HG03432 (cell line): ENCODE measurements around the gene PCNX1.
"Not testable (repeated sequence)": the region's sequence is repeated elsewhere in the genome, so short reads cannot be mapped to it uniquely, and the experiment has no call there.

Experiments used
- ATAC-seq: cut with Tn5 transposase; IDR thresholded peaks from one replicate; pipeline ENCODE4 v1.9.1; 2021; ENCODE audit warnings: mild to moderate bottlenecking, moderate library complexity; ENCODE audit not compliant: unreplicated experiment

PCNX1 gene

DNA sequence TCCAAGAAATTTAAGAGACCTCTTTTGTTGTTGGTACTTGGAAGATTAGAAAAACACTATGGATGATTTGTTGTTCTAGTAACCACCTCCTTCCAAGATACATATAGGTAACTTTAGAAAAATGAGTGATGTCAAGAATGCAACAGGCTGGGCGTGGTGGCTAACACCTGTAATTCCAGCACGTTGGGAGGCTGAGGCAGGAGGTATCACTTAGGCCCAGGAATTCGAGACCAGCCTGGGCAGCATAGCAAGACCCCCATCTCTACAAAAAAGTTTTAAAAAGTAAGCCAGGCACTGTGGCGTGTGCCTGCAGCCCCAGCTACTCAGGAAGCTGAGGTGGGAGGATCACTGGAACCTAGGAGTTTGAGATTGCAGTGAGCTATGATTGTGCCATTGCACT is 97.8 kb downstream of the PCNX1 start:
- no peak for ATAC-seq

DNA sequence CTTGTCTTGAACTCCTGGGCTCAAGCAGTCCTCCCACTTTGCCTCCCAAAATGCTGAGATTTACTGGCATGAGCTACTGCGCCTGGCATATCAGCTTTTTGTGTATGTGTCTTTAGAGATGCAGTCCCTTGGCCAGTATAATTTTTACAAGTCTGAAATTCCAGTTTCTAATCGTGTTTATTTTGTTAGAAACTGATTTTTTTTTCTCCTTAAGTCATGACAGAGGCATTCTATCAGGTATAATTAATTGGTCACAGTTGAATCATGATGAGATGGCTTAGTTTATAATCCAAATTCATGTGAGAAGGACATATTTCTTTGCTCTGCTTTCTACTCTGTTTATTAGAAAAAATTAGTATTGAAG is 98.9 kb downstream of the PCNX1 start:
- no peak for ATAC-seq

DNA sequence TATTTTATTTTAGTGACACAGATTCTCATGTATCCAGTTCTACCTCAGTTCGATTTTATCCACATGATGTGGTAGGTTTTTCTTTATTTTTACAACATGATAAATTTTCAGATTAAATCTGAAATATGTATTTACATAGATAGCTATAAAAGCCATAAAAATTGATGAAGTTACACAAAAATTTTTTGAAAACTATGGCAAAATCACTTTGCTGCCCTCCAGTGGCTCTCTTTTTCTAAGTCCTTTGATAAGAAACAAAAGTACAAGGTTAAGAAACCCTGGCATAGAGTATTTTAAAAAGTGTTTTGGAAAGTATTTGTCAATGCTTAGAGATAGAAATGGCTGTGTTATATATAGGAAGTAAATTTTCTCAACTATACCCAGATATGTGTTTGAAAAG is 104.2 kb downstream of the PCNX1 start:
- ATAC-seq: no peak

- no peak for ATAC-seq
These were observed 105.6 kb downstream of the PCNX1 start for GRCh38 chr14:71012888-71013287.

DNA sequence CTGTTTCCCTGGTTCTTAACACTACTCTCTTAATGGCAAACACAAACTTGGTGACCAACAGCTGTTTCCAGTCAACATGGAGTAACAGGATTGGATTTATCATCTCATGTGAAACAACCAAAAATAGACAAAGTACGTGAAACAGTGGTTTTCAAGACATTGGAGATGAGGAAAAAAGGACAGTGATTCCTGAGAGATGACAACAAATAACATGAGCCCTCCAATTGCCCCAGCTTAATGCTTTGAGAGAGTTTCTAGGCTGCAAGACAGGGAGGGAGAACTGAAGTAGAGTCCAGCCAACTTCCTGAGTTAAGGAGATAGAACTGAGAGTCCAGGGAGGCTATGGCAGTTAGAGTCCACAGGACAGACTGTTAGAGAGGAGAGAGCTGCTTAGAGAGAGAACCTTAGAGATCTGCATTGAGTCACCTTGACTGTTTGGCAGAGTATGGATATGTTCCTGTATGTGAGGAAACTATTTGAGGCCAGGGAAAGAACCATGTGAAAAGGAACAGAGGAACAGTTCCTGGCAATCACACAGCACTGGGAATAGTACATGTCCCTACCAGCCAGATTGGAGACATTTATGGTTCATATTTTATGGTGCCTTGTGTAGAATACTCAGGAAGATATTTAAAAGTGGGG is 106.4 kb downstream of the PCNX1 start:
- no peak for ATAC-seq

DNA sequence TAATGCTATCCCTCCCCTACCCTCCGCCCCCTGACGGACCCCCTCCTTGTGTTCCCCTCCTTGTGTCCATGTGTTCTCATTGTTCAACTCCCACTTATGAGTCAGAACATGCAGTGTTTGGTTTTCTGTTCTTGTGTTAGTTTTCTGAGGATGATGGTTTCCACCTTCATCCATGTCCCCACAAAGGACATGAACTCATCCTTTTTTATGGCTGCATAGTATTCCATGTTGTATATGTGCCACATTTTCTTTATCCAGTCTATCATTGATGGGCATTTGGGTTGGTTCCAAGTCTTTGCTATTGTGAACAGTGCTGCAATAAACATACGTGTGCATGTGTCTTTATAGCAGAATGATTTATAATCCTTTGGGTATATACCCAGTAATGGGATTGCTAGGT is 112.7 kb downstream of the PCNX1 start:
- not testable (repeated sequence) for ATAC-seq

GRCh38 chr14:71021347-71022011 is 114.2 kb downstream of the PCNX1 start:
- no peak for ATAC-seq

DNA sequence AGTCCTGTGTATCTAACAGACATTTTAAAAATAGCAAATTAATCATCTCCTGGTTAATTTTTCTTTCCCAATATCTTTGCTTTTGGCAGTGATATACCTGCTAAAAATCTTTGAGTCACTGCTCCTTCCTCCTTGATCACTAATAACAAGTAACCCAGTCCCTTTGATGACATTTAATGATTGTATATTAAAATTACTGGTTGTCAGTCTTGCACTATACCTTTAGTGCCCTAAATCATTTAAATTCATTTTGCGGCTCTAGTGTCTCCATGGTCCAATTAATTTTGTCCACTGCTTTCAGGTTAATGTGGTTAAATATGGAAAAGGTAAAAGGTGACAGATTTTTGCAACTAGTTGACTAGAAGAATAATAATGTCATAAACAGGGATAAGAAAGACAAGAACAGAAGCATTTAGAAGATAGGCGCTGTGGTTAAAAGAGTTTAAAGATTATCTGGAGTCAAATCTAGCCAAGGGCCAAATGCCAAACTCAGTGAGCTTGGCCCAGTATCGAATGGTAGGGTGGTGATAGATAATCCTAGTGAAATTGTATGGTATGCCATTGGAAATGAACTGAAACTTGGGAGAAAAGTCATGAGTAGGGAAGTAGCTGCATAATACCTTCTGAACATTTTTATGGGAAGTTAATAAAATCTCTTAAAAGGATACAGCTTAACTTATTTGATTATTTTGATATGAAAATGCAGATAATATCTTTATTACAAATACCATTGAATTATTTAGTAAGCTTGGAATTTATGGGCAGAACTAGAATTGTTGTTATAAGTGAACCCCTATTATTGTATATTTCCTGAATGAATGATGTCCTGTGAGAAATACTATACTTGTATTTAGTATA is 115.0 kb downstream of the PCNX1 start:
- no peak for ATAC-seq

DNA sequence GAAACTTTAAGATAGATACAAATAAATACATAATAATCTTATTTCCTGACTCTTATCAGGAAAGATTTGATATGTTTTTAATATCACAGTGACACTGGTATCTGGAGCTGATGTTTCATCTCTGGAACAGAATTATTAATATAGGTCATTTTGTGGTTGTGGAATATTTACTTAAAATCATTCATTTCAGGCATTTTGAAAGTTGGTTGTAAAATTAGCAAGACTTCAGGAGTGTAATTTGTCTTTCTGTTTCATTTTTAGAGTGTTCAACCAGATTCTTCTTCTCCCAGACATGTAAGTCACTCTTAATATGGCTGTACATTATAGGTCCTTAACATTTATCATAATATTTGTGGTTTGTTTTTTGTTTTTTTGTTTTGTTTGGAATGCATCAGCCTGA is 115.7 kb downstream of the PCNX1 start:
- no peak for ATAC-seq

GRCh38 chr14:71029236-71029781 is 122.0 kb downstream of the PCNX1 start:
- no peak for ATAC-seq

DNA sequence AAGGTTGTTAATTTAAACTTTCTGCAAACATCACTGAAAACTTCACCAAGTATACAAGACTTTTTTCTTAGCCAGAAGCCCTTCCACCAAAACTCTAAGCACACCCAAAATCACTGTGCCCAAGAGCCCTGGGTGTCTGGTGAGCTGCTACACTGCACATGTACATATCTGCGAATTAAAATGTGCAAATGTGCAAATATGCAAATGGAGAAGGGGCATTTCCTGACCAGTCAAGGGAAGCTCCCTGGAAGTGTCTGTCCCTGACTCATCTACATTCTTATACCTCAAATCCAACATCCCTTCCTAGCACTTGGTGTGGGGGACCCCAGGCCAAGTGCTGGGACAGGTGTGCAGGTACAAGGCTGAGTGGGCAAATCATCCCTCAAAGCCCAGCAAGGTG is 123.7 kb downstream of the PCNX1 start:
- ATAC-seq: no peak

GRCh38 chr14:71036433-71036832 is 129.2 kb downstream of the PCNX1 start:
- no peak for ATAC-seq

DNA sequence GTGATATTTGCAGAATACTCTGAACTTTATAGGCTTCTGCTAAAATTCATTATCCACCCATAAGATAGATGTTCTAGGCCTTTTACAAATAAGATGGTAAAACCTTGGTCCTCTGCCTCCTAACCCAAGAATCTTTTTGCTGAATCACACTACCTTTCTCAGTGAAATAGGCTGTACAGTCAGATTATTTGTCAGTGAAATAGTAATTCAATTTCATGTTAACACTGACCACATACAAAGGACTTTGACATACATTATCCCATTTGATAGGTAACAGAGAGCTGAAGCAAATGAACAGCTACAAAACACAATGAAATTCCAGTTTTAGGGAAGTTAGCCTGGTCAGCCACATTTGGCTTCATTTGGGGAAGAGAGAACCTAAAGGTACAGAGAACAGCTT is 141.1 kb downstream of the PCNX1 start:
- ATAC-seq: no peak

- ATAC-seq: no peak
These were observed 142.3 kb downstream of the PCNX1 start for GRCh38 chr14:71049435-71050133.

DNA sequence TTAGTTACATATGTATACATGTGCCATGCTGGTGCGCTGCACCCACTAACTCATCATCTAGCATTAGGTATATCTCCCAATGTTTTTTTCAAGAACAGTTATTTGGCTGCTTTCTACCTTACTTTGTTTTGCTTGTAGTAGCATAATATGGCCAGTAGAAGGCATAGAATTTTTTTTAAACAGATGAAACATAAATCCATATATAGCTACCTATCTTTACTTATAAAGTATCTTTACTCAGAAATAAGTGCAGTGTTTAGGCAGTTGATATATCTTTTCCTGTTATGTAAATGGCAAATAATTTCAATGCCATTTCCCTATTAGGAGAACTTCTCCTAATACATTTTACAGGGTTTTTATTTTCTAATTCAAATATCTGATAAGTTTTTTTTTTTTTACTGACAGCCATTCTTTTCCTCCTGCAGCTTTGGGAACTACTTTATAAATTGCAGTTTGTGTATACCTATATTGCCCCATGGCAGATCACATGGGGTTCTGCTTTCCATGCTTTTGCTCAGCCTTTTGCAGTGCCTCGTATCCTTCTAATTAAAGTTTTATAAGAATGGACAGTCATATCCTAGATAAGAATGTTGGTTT is 143.1 kb downstream of the PCNX1 start:
- ATAC-seq: no peak

- ATAC-seq: no peak
These were observed 147.4 kb downstream of the PCNX1 start for GRCh38 chr14:71054706-71055105.

DNA sequence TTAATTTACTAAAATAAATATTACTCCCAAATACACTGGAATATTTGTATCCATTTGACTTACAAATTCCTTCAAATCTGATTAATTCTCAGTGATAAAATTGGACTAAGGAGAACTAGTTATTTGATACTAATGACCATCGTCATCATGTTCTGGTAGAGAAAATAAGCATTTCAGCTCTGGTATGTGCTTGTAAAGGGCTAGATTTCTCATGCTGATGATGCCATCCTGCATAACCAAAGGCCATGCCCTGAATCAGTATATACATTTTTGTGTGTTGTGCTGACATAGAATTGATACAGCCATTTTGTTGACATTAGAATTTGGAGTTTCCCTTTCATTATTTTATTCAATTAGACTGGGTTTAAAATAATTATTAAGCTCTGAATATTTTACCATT is 148.9 kb downstream of the PCNX1 start:
- no peak for ATAC-seq

DNA sequence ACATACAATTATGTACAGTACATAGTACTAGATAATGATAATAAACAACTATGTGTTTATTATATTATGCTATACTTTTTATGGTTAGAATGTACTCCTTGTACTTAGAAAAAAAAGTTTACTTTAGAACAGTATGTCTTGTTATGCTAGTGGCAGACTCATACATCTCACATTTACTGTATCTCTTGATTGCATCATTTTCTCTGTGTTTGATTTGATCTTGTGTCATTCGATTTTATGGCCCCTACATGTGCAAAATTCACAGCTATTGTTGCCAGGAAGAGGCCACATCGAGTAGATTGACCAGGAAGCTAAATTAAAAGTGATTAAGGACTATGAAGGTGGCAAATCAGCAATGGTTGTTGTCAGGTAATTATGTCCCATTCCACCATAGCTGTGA is 153.0 kb downstream of the PCNX1 start:
- ATAC-seq: no peak

- no peak for ATAC-seq
These were observed 153.7 kb downstream of the PCNX1 start for GRCh38 chr14:71060825-71061455.

- no peak for ATAC-seq
These were observed 154.2 kb downstream of the PCNX1 start for GRCh38 chr14:71061458-71061857.
